Neural cell (in vitro differentiated cells): ENCODE measurements around the gene JMJD1C. TPM values are rescaled to one million over a fixed set of nuclear protein-coding genes. Genes with fewer than 3 reads are reported as not detected.

Experiments used
- H2AFZ ChIP-seq: fragments of 200-600, 300-800 bp; sonication (generic), shearing (Covaris generic); 2 replicates; pipeline ENCODE4 v1.6.0; 2014; ENCODE audit warnings: low read depth, mild to moderate bottlenecking, antibody characterized with exemption, low read length, moderate library complexity
- H3F3A ChIP-seq: fragments of 200-600 bp; shearing (Covaris generic); 2 replicates; pipeline ENCODE4 v1.6.1; 2016; ENCODE audit warnings: mild to moderate bottlenecking, moderate library complexity, mixed read lengths, antibody characterized with exemption, low read length; ENCODE audit not compliant: insufficient read depth, poor library complexity, severe bottlenecking
- H3K27ac ChIP-seq: fragments of 200-600, 300-800 bp; sonication (generic), shearing (Covaris generic); 2 replicates; pipeline ENCODE4 v1.5.1; 2014; ENCODE audit warnings: mild to moderate bottlenecking, low read length, moderate library complexity
- H3K27me3 ChIP-seq: fragments of 300-800, 200-600 bp; sonication (generic), shearing (Covaris generic); 2 replicates; pipeline ENCODE4 v1.6.0; 2014; ENCODE audit warnings: mild to moderate bottlenecking, low read depth, low read length, moderate library complexity; ENCODE audit not compliant: insufficient read depth
- H3K36me3 ChIP-seq: fragments of 300-800, 200-600 bp; sonication (generic), shearing (Covaris generic); 2 replicates; pipeline ENCODE4 v1.5.1; 2014; ENCODE audit warnings: mild to moderate bottlenecking, antibody characterized with exemption, low read length, moderate library complexity; ENCODE audit not compliant: insufficient read depth
- H3K4me2 ChIP-seq: fragments of 300-800, 200-600 bp; sonication (generic), shearing (Covaris generic); 2 replicates; pipeline ENCODE4 v1.6.0; 2014; ENCODE audit warnings: mild to moderate bottlenecking, low read length
- H3K4me3 ChIP-seq: fragments of 300-800, 200-600 bp; sonication (generic), shearing (Covaris generic); 2 replicates; pipeline ENCODE4 v1.5.1; 2014; ENCODE audit warnings: mild to moderate bottlenecking, low read length, moderate library complexity
- H3K79me2 ChIP-seq: fragments of 200-600 bp; shearing (Covaris generic); replicated peaks from 2 replicates; pipeline ENCODE4 v1.6.0; 2014; ENCODE audit warnings: mild to moderate bottlenecking, low read length, moderate library complexity; ENCODE audit not compliant: insufficient read depth
- H3K9ac ChIP-seq: fragments of 300-800, 200-600 bp; sonication (generic), shearing (Covaris generic); 2 replicates; pipeline ENCODE4 v1.6.1; 2016; ENCODE audit warnings: mild to moderate bottlenecking, low read length, mixed read lengths
- H3K9me2 ChIP-seq: fragments of 200-600 bp; shearing (Covaris generic); 2 replicates; pipeline ENCODE4 v1.6.1; 2016; ENCODE audit warnings: mild to moderate bottlenecking, low read length, mixed read lengths; ENCODE audit not compliant: insufficient read depth
- H3K9me3 ChIP-seq: fragments of 200-600, 300-800 bp; sonication (generic), shearing (Covaris generic); 2 replicates; pipeline ENCODE4 v1.6.1; 2016; ENCODE audit warnings: mild to moderate bottlenecking, mixed run types, low read length, moderate library complexity, mixed read lengths
- H4K20me1 ChIP-seq: fragments of 200-600 bp; shearing (Covaris generic); 2 replicates; pipeline ENCODE4 v1.6.1; 2016; ENCODE audit warnings: mild to moderate bottlenecking, mixed run types; ENCODE audit not compliant: insufficient read depth
- EP300 ChIP-seq: fragments of 450-650 bp; conservative IDR thresholded peaks from 2 replicates; pipeline ENCODE4 v1.6.1; 2014; ENCODE audit warnings: antibody characterized with exemption, mild to moderate bottlenecking, moderate library complexity; ENCODE audit not compliant: poor library complexity, severe bottlenecking
- EZH2 ChIP-seq: fragments of 200-600, 300-800 bp; shearing (Covaris generic), sonication (generic); IDR thresholded peaks from 2 replicates; pipeline ENCODE4 v1.6.1; 2014; ENCODE audit warnings: antibody characterized with exemption, low read length, borderline replicate concordance, mild to moderate bottlenecking; ENCODE audit not compliant: insufficient read depth, poor library complexity, severe bottlenecking
- MXI1 ChIP-seq: fragments of 450-650 bp; conservative IDR thresholded peaks from 2 replicates; pipeline ENCODE4 v1.6.1; 2014; ENCODE audit warnings: antibody characterized with exemption, mild to moderate bottlenecking; ENCODE audit not compliant: poor library complexity, severe bottlenecking
- POLR2AphosphoS5 ChIP-seq: IDR thresholded peaks from 2 replicates; pipeline ENCODE4 v1.6.1; 2012
- RAD21 ChIP-seq: fragments of 450-650 bp; conservative IDR thresholded peaks from 2 replicates; pipeline ENCODE4 v1.6.1; 2014; ENCODE audit warnings: antibody characterized with exemption, mild to moderate bottlenecking, moderate library complexity
- REST ChIP-seq: IDR thresholded peaks from 2 replicates; pipeline ENCODE4 v1.6.1; 2012; ENCODE audit warnings: borderline replicate concordance
- SMC3 ChIP-seq: fragments of 450-650 bp; conservative IDR thresholded peaks from 2 replicates; pipeline ENCODE4 v1.6.1; 2014; ENCODE audit warnings: antibody characterized with exemption, mild to moderate bottlenecking, moderate library complexity; ENCODE audit not compliant: poor library complexity
- TAF1 ChIP-seq: IDR thresholded peaks from 2 replicates; pipeline ENCODE4 v1.6.1; 2012; ENCODE audit warnings: low read depth
- polyA plus RNA-seq: library from polyadenylated mRNA; depleted of rRNA; stranded (reverse); fragments of >200 nt; gene quantifications from 2 replicates; pipeline ENCODE4 v1.2.3, GENCODE V29; 2014
- TF ChIP-seq, protein P1 (sequence below): fragments of 450-650 bp; IDR thresholded peaks from 2 replicates; pipeline ENCODE4 v1.5.1; 2014; ENCODE audit warnings: antibody characterized with exemption, mild to moderate bottlenecking, moderate library complexity; ENCODE audit not compliant: poor library complexity, severe bottlenecking

JMJD1C gene
- polyA plus RNA-seq, 1 donor from 2014 or later = 108 TPM

- no peak overlapping the region for H3K27ac ChIP-seq
- no peaks in the 10 kb centered on the region for H3F3A ChIP-seq
- peaks cover under 1% of the 10 kb centered on the region for H3K36me3 ChIP-seq
- H3K4me3 ChIP-seq = no peak overlapping the region
- H4K20me1 ChIP-seq = no peaks in the 10 kb centered on the region
- no peak for TF ChIP-seq REST
- no peak for TF ChIP-seq MXI1
- no peak for TF ChIP-seq POLR2AphosphoS5
- TF ChIP-seq EP300 = no peak
- TF ChIP-seq, protein P1, sequence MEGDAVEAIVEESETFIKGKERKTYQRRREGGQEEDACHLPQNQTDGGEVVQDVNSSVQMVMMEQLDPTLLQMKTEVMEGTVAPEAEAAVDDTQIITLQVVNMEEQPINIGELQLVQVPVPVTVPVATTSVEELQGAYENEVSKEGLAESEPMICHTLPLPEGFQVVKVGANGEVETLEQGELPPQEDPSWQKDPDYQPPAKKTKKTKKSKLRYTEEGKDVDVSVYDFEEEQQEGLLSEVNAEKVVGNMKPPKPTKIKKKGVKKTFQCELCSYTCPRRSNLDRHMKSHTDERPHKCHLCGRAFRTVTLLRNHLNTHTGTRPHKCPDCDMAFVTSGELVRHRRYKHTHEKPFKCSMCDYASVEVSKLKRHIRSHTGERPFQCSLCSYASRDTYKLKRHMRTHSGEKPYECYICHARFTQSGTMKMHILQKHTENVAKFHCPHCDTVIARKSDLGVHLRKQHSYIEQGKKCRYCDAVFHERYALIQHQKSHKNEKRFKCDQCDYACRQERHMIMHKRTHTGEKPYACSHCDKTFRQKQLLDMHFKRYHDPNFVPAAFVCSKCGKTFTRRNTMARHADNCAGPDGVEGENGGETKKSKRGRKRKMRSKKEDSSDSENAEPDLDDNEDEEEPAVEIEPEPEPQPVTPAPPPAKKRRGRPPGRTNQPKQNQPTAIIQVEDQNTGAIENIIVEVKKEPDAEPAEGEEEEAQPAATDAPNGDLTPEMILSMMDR = no peak
- TF ChIP-seq SMC3 = no peak
- TF ChIP-seq RAD21 = no peak
- no peak for TF ChIP-seq TAF1
- no peak for TF ChIP-seq EZH2
- H3K79me2 ChIP-seq = no peaks in the 10 kb centered on the region
- no peak overlapping the region for H2AFZ ChIP-seq
- no peaks in the 10 kb centered on the region for H3K27me3 ChIP-seq
- H3K9me2 ChIP-seq = no peaks in the 10 kb centered on the region
- no peak overlapping the region for H3K4me2 ChIP-seq
- no peaks in the 10 kb centered on the region for H3K9me3 ChIP-seq
- no peak overlapping the region for H3K9ac ChIP-seq
These were observed 300.5 kb downstream of the JMJD1C start for GRCh38 chr10:63165249-63165648.

GRCh38 chr10:63164166-63164623 lies 301.6 kb downstream of the JMJD1C start:
- TF ChIP-seq TAF1 (no peak), SMC3 (no peak), POLR2AphosphoS5 (no peak), EP300 (no peak), EZH2 (no peak), RAD21 (no peak), MXI1 (no peak), REST (no peak)
- TF ChIP-seq, protein P1 = no peak
- no peak overlapping the region for H3K4me3 ChIP-seq
- H3K27me3 ChIP-seq = no peaks in the 10 kb centered on the region
- no peak overlapping the region for H2AFZ ChIP-seq
- H3K9me3 ChIP-seq = no peaks in the 10 kb centered on the region
- H3K4me2 ChIP-seq = no peak overlapping the region
- no peaks in the 10 kb centered on the region for H3K9me2 ChIP-seq
- no peak overlapping the region for H3K9ac ChIP-seq
- H3K79me2 ChIP-seq = no peaks in the 10 kb centered on the region
- no peaks in the 10 kb centered on the region for H4K20me1 ChIP-seq
- no peak overlapping the region for H3K27ac ChIP-seq
- no peaks in the 10 kb centered on the region for H3K36me3 ChIP-seq
- no peaks in the 10 kb centered on the region for H3F3A ChIP-seq
